Measurements from ENCODE around the gene PLPPR4.
"Not testable (repeated sequence)": the region's sequence is repeated elsewhere in the genome, so short reads cannot be mapped to it uniquely, and the experiment has no call there.

PLPPR4 gene

GRCh38 chr1:99270646-99271045 lies 6.4 kb downstream of the PLPPR4 start:
- DNase-seq = no peak

- DNase-seq = no peak
Measured at GRCh38 chr1:99271249-99271648, 7.0 kb downstream of the PLPPR4 start.

- no peak for DNase-seq
Measured at GRCh38 chr1:99277066-99277465, 12.8 kb downstream of the PLPPR4 start.

GRCh38 chr1:99279525-99279924 lies 15.2 kb downstream of the PLPPR4 start:
- no peak for DNase-seq

GRCh38 chr1:99281105-99281504 lies 16.8 kb downstream of the PLPPR4 start:
- no peak for DNase-seq

- DNase-seq = no peak
Measured at GRCh38 chr1:99282536-99282935, 18.2 kb downstream of the PLPPR4 start.

GRCh38 chr1:99283521-99283920 lies 19.2 kb downstream of the PLPPR4 start:
- DNase-seq = not testable (repeated sequence)

- no peak for DNase-seq
Measured at GRCh38 chr1:99292886-99293285, 28.6 kb downstream of the PLPPR4 start.

- DNase-seq = no peak
Measured at GRCh38 chr1:99297923-99298322, 33.6 kb downstream of the PLPPR4 start.

GRCh38 chr1:99304725-99305282 lies 40.5 kb downstream of the PLPPR4 start:
- DNase-seq = no peak

GRCh38 chr1:99305626-99306025 lies 41.3 kb downstream of the PLPPR4 start:
- no peak for DNase-seq

- DNase-seq = no peak
Measured at GRCh38 chr1:99306056-99306455, 41.8 kb downstream of the PLPPR4 start.

GRCh38 chr1:99306644-99307043 lies 42.4 kb downstream of the PLPPR4 start:
- DNase-seq = no peak

GRCh38 chr1:99315305-99315704 lies 51.0 kb downstream of the PLPPR4 start:
- DNase-seq = no peak

GRCh38 chr1:99326215-99326949 lies 62.1 kb downstream of the PLPPR4 start:
- no peak for DNase-seq

GRCh38 chr1:99327357-99327756 lies 63.1 kb downstream of the PLPPR4 start:
- DNase-seq = no peak

- DNase-seq = no peak
Measured at GRCh38 chr1:99328171-99328570, 63.9 kb downstream of the PLPPR4 start.

- DNase-seq = no peak
Measured at GRCh38 chr1:99331083-99331482, 66.8 kb downstream of the PLPPR4 start.

GRCh38 chr1:99331636-99332035 lies 67.3 kb downstream of the PLPPR4 start:
- no peak for DNase-seq

GRCh38 chr1:99332561-99332960 lies 68.3 kb downstream of the PLPPR4 start:
- no peak for DNase-seq

- DNase-seq = no peak
Measured at GRCh38 chr1:99334991-99335390, 70.7 kb downstream of the PLPPR4 start.

- DNase-seq = no peak
Measured at GRCh38 chr1:99347041-99347684, 82.9 kb downstream of the PLPPR4 start.

- DNase-seq = no peak
Measured at GRCh38 chr1:99348397-99349132, 84.3 kb downstream of the PLPPR4 start.

- DNase-seq = no peak
Measured at GRCh38 chr1:99352821-99353220, 88.5 kb downstream of the PLPPR4 start.

Data from RPMI8226 (cell line).